A673 (cell line): Measurements from ENCODE around the gene ME2. TPM values are rescaled to one million over a fixed set of nuclear protein-coding genes. Genes with fewer than 3 reads are reported as not detected.
A peak's percentile ranks its signal among the peaks of the same experiment; 100 is the strongest.
"Not testable (repeated sequence)": the region's sequence is repeated elsewhere in the genome, so short reads cannot be mapped to it uniquely, and the experiment has no call there.

Experiments
- BruUV-seq: library from RNA; stranded (reverse); fragments of 400-500 nt; replicated peaks from 2 replicates; lab custom pipeline; 2021; lab: Mats Ljungman, UMichigan
- CTCF ChIA-PET: fragments of 300-600 bp; sonication (Branson Sonifier 250); formaldehyde crosslinking; loops from one replicate; lab custom pipeline; 2022; ENCODE audit warnings: antibody characterized with exemption; lab: Charles Lee
- POLR2A ChIA-PET: fragments of 300-600 bp; sonication (Branson Sonifier 250); formaldehyde crosslinking; loops from one replicate; lab custom pipeline; 2022; ENCODE audit warnings: antibody characterized with exemption; ENCODE audit not compliant: low non-redundant PET; lab: Charles Lee
- DNase-seq: peaks from one replicate; pipeline ENCODE4 v3.0.0-alpha.2; 2015; ENCODE audit warnings: low spot score
- H3K27ac ChIP-seq: fragments of 200-600 bp; sonication (generic); 2 replicates; pipeline ENCODE4 v1.5.1; 2016; ENCODE audit warnings: mixed run types, low read depth, mild to moderate bottlenecking, mixed read lengths, antibody characterized with exemption, low read length; ENCODE audit not compliant: poor library complexity, severe bottlenecking
- H3K27me3 ChIP-seq: fragments of 200-600 bp; sonication (generic); replicated peaks from 2 replicates; pipeline ENCODE4 v1.6.1; 2017; ENCODE audit warnings: mixed run types, low read depth, mild to moderate bottlenecking, mixed read lengths, antibody characterized with exemption, low read length; ENCODE audit not compliant: insufficient read depth, poor library complexity
- H3K36me3 ChIP-seq: fragments of 200-600 bp; sonication (generic); 2 replicates; pipeline ENCODE4 v1.6.1; 2016; ENCODE audit warnings: mixed run types, mild to moderate bottlenecking, mixed read lengths, antibody characterized with exemption, low read length; ENCODE audit not compliant: insufficient read depth, poor library complexity, severe bottlenecking
- H3K4me1 ChIP-seq: fragments of 200-600 bp; sonication (generic); 2 replicates; pipeline ENCODE4 v1.6.1; 2017; ENCODE audit warnings: mixed run types, mild to moderate bottlenecking, mixed read lengths, antibody characterized with exemption, low read length; ENCODE audit not compliant: insufficient read depth, poor library complexity, severe bottlenecking
- H3K4me3 ChIP-seq: fragments of 200-600 bp; sonication (generic); 2 replicates; pipeline ENCODE4 v1.5.1; 2016; ENCODE audit warnings: low read depth, mixed run types, mild to moderate bottlenecking, mixed read lengths, low read length; ENCODE audit not compliant: poor library complexity, severe bottlenecking
- H3K9me3 ChIP-seq: fragments of 200-600 bp; sonication (generic); 2 replicates; pipeline ENCODE4 v1.6.1; 2016; ENCODE audit warnings: mixed run types, low read depth, mild to moderate bottlenecking, mixed read lengths, antibody characterized with exemption, low read length; ENCODE audit not compliant: poor library complexity, severe bottlenecking
- CTCF ChIP-seq: fragments of 300-800, 200-600 bp; sonication (generic); conservative IDR thresholded peaks from 2 replicates; pipeline ENCODE4 v1.5.1; 2017; ENCODE audit warnings: low read depth, mild to moderate bottlenecking, antibody characterized with exemption, low read length, moderate library complexity, mixed read lengths
- EZH2 ChIP-seq: fragments of 200-600 bp; sonication (generic); IDR thresholded peaks from 2 replicates; pipeline ENCODE4 v1.6.1; 2017; ENCODE audit warnings: borderline replicate concordance, low read depth, mild to moderate bottlenecking, mixed read lengths, antibody characterized with exemption, low read length; ENCODE audit not compliant: poor library complexity, severe bottlenecking
- intact Hi-C: fragments of 100-400 bp; cut with micrococcal nuclease; formaldehyde crosslinking; loops from one replicate; pipeline ENCODE4 v1.10.0; 2022; ENCODE audit not compliant: unreplicated experiment
- total RNA-seq: library from RNA; stranded (reverse); gene quantifications from 2 replicates; pipeline ENCODE4 v1.2.3, GENCODE V29; 2021

The ME2 gene
- total RNA-seq, 1 experiment from 2014 or later, result 55.3 TPM

DNA sequence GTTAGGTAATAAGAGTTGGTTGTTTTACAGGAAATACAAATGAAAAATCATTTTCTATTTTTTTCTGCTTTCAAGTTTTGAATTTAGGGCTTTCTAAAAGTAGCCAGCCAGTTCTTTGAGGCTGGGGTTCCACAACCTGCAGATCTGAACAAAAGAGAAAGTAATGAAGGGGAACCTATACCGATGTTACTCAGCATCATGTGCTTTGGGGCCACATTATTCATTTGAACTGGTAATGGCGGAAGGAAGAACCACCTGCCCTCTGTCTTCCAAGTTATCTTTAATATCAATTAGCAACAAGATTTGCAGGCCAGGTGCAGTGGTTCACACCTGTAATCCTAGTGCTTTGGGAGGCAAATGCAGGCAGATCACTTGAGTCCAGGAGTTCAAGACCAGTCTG is 46.2 kb upstream of the ME2 start:
- no TSS peak for BruUV-seq
- Histone ChIP-seq H3K4me3 (no peak overlapping the region), H3K9me3 (no peaks in the 10 kb centered on the region), H3K4me1 (peaks cover 7% of the 10 kb centered on the region), H3K27me3 (peaks cover 5% of the 10 kb centered on the region), H3K36me3 (no peaks in the 10 kb centered on the region), H3K27ac (no peak overlapping the region)
- CTCF ChIA-PET, result no interaction called here
- POLR2A ChIA-PET, result no interaction called here
- intact Hi-C loops, result no loop called here
- no peak for DNase-seq
- TF ChIP-seq CTCF (no peak), EZH2 (no peak)

DNA sequence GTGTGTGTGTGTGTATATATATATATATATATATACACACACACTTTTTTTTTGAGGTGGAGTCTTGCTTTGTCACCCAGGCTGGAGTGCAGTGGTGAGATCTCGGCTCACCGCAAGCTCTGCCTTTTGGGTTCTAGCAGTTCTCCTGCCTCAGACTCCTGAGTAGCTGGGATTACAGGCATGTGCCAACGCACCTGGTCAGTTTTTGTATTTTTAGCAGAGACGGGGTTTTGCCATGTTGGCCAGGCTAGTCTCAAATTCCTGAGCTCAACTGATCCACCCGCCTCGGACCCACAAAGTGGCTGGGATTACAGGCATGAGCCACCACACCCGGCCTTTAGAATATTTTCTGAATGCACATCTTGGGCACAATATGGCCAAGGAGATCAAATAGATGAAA is 45.4 kb upstream of the ME2 start:
- intact Hi-C loops, result not testable (repeated sequence)

DNA sequence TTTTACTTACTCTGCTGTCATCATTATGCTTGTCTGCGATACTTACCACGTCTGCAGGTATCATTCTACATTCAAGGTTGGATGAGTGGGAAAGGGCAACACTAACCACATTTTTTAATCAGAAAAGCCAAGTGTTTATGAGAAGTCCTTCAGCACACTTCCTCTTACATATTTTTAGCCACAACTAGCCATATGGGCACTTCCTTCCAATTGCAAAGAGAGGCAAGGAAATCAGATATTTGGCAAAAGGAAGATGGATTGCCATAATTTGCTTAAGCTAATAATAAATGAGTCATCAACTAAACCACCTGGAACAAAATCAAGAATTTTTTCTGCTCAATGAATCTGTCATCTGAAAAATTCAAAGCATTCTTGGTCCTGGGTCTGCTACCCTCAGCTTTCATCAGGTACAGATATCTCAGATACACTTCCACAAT is 42.4 kb upstream of the ME2 start:
- POLR2A ChIA-PET, result interaction anchor here (0.6 kb wide), 1 partner anchor 498 kb away, joined by 4 read pairs; no protein-coding TSS in a partner anchor
- DNase-seq, result peak; percentile 63

More for the DNA sequence above, 45.4 kb upstream of the ME2 start:
- H3K27ac ChIP-seq, CTCF ChIA-PET, POLR2A ChIA-PET, H3K36me3 ChIP-seq, H3K4me3 ChIP-seq, H3K9me3 ChIP-seq, BruUV-seq, H3K27me3 ChIP-seq, H3K4me1 ChIP-seq, DNase-seq: not testable (repeated sequence)

More for the DNA sequence above, 42.4 kb upstream of the ME2 start:
- Histone ChIP-seq H3K9me3 (no peaks in the 10 kb centered on the region), H3K4me3 (no peak overlapping the region), H3K27me3 (peaks cover 5% of the 10 kb centered on the region), H3K4me1 (peaks cover 7% of the 10 kb centered on the region), H3K27ac (no peak overlapping the region), H3K36me3 (no peaks in the 10 kb centered on the region)
- CTCF ChIA-PET, result no interaction called here
- intact Hi-C loops, result no loop called here
- no peak for TF ChIP-seq CTCF
- no peak for TF ChIP-seq EZH2
- no TSS peak for BruUV-seq
